HG03378 (cell line): Measurements from ENCODE around the gene LLGL2.
"Not testable (repeated sequence)": the region's sequence is repeated elsewhere in the genome, so short reads cannot be mapped to it uniquely, and the experiment has no call there.

ENCODE experiments used
- ATAC-seq: cut with Tn5 transposase; IDR thresholded peaks from one replicate; pipeline ENCODE4 v1.9.1; 2021; ENCODE audit warnings: mild to moderate bottlenecking, moderate library complexity; ENCODE audit not compliant: unreplicated experiment

LLGL2 gene

GRCh38 chr17:75568412-75569255, 43.1 kb downstream of the LLGL2 start:
- no peak for ATAC-seq

GRCh38 chr17:75570034-75570676, 44.7 kb downstream of the LLGL2 start:
- no peak for ATAC-seq

GRCh38 chr17:75570772-75571171, 45.3 kb downstream of the LLGL2 start:
- no peak for ATAC-seq

- peak; percentile 53 for ATAC-seq
Measured at GRCh38 chr17:75571197-75571884, 45.8 kb downstream of the LLGL2 start.

- no peak for ATAC-seq
Measured at GRCh38 chr17:75571885-75572215, 46.4 kb downstream of the LLGL2 start.

GRCh38 chr17:75572713-75573539, 47.4 kb downstream of the LLGL2 start:
- ATAC-seq, result no peak

- ATAC-seq, result no peak
Measured at GRCh38 chr17:75573540-75573957, 48.1 kb downstream of the LLGL2 start.

GRCh38 chr17:75573994-75574393, 48.5 kb downstream of the LLGL2 start:
- no peak for ATAC-seq

GRCh38 chr17:75574404-75575036, 49.0 kb downstream of the LLGL2 start:
- ATAC-seq, result no peak

- ATAC-seq, result no peak
Measured at GRCh38 chr17:75575197-75575596, 49.7 kb downstream of the LLGL2 start.

GRCh38 chr17:75575728-75576127, 50.2 kb downstream of the LLGL2 start:
- no peak for ATAC-seq

GRCh38 chr17:75576661-75577060, 51.2 kb downstream of the LLGL2 start:
- no peak for ATAC-seq

GRCh38 chr17:75581121-75581725, 55.7 kb downstream of the LLGL2 start:
- not testable (repeated sequence) for ATAC-seq

- ATAC-seq, result not testable (repeated sequence)
Measured at GRCh38 chr17:75583197-75583596, 57.7 kb downstream of the LLGL2 start.

GRCh38 chr17:75584849-75585175, 59.3 kb downstream of the LLGL2 start:
- ATAC-seq, result no peak

GRCh38 chr17:75587675-75588595, 62.4 kb downstream of the LLGL2 start, which contains the start of gene MYO15B:
TSS of gene MYO15B (plus strand) at chr17:75587800. CDS start at chr17:75588058, 258 bp downstream.
- no peak for ATAC-seq

GRCh38 chr17:75588596-75589011, 63.1 kb downstream of the LLGL2 start:
- no peak for ATAC-seq

- no peak for ATAC-seq
Measured at GRCh38 chr17:75589012-75589918, 63.8 kb downstream of the LLGL2 start.
